GM13977 (cell line): ENCODE results near the gene SUMO2.

ENCODE experiments used
- DNase-seq: peaks from one replicate; pipeline ENCODE4 v3.0.0; 2012; ENCODE audit warnings: low spot score
- CTCF ChIP-seq: IDR thresholded peaks from 2 replicates; pipeline ENCODE4 v1.5.1; 2012; ENCODE audit warnings: mild to moderate bottlenecking, control low read depth; ENCODE audit not compliant: insufficient read depth; ENCODE audit errors: extremely low read depth, missing control alignments
- in situ Hi-C: fragments of 300-500 bp; cut with MboI; formaldehyde crosslinking; loops from one replicate; pipeline ENCODE4 v1.12.0; 2022; ENCODE audit warnings: low sequenced_read_pairs, low pct_unique_long_range_greater_than_20kb, mixed read lengths, inconsistent platforms; ENCODE audit not compliant: unreplicated experiment

Gene SUMO2

DNA sequence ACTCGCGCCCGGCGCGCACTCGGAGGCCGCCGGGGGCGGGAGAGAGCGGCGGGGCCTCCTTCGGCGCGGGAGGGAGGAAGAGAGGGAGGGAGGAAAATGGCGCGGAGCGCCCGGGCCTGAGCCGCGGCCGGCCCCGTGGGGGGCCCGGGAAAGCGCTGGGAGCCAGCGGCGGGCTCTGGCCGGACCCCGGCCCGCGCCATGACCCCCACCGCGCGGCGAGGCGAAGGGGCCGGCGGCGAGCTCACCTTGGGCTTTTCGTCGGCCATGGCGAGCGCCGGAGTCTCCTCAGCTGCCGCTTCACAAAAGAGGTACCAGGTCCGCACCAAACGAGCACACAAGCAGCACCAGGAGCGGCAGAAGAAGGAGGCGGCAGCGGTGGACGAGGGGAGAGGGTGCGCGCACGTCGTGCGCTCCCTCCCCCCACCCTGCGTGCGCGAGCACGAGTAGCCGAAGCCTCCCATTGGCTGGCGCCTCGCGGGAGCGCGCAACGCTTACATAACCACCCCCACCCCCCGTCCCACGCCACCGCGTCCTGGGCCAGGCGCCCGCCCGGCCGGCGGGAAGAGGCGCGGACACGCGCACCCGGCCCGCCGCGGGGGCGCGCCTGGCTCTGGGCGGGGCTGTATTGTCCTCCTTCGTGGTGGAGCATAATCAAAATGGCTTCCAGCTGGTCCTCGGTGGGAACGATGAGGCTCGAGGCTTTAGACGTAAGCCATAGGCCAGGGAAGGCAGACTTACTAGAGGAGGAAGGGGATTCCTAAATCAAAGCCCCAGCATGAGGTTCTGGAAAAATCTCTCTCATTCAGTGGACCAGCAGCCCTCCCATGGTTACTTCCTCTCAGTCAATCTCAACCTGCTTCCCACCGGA, at the start of gene SUMO2:
Gene SUMO2, minus strand, starts transcription at position 391 of the 868 bp plus-strand sequence. Its CDS starts 125 bp downstream, at position 266.
- TF ChIP-seq CTCF: no peak
- in situ Hi-C loops: loop anchor here (25.0 kb wide), 1 partner anchor 421 kb away; no protein-coding TSS in a partner anchor
- DNase-seq: peak; percentile 99

DNA sequence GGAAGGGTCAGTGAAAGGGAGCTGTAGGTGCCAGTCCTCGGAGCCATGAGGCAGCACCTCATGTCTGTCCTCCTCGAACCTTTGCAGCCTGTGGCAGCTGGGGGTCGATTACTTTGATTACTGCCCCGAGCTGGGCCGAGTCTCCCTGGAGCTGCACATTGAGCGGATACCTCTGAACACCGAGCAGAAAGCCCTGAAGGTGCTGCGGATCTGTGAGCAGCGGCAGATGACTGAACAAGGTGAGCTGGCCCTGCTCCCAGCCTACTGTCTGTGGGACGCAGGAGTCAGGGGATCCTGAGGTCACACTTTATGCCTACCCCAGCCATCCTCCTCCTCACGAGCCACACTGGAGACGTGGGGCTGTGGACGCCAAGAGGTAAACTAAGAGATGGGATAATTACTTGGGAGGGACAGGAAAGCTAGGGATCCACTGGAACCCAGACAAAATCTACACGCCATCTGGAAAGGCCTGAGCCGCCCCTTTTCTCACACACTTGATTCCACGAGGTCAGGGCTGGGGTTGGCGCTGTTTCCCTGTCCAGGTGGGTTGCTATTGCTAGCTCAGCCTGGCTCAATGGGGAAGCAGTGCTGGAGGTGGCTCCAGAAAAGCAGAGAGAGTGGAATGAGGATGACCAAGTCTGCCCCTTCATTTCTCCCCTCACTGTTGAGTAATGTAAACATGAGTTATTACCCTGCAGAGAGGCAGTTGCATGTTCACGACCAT, 49.1 kb upstream of the SUMO2 start:
- in situ Hi-C loops: no loop called here
- TF ChIP-seq CTCF: no peak
- DNase-seq: no peak

DNA sequence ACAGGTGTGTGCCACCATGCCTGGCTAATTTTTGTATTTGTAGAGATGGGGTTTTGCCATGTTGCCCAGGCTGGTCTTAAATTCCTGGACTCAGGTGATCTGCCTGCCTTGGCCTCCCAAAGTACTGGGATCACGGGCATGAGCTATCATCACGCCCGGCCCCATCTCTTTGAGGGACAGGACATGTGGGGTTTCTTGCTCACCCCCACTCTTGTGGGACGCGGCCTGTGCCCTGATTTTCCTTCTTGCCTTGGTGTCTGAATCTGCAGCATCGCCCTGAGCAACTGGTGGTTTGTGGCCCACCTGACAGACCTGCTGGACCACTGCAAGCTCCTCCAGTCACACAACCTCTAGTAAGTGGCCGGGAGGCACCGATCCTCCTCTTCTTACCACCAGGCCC, 48.3 kb upstream of the SUMO2 start:
- in situ Hi-C loops: no loop called here
- TF ChIP-seq CTCF: no peak
- DNase-seq: no peak

DNA sequence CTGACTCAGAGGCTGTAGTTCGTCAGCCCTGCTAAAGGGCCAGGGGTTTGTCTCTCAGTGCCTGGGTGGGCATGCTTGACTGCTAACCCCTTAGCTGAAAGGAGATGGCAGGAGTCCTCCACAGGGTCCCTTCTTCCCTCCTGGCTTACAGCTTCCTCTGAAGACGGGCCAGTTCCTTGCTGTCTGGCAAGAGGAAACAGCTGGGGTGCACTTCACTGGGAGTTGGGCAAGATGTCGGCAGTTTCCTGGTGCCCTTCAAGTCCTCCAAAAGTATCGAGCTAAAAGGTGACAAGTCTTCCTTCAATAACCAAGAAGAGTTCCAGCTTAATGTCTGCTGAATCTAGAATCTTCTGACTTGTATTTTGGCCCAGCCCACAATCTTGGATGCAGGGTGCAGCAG, 46.1 kb upstream of the SUMO2 start:
- TF ChIP-seq CTCF: no peak
- DNase-seq: no peak
- in situ Hi-C loops: no loop called here

- no peak for TF ChIP-seq CTCF
- in situ Hi-C loops: no loop called here
- no peak for DNase-seq
These were observed 45.5 kb upstream of the SUMO2 start for GRCh38 chr17:75228305-75228704.

DNA sequence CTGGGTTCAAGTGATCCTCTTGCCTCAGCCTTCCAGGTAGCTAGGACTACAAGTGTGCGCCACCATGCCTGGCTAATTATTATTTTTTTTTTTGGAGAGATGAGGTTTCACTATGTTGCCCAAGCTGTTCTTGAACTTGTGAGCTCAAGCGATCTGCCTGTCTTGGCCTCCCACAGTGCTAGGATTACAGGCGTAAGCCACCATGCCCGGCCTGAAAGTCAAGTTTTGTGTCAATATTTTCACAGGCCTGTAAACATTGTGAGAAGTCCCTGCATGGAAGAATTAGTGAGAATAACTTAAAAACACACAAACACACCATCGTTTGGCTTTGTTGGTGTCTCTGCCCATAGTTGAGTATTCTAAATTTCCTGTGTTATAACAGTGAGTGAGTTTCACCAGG, 45.0 kb upstream of the SUMO2 start:
- no peak for TF ChIP-seq CTCF
- in situ Hi-C loops: no loop called here
- no peak for DNase-seq
